ENCODE results near the gene EPHA2.
"Not testable (repeated sequence)": the region's sequence is repeated elsewhere in the genome, so short reads cannot be mapped to it uniquely, and the experiment has no call there.

The EPHA2 gene

DNA sequence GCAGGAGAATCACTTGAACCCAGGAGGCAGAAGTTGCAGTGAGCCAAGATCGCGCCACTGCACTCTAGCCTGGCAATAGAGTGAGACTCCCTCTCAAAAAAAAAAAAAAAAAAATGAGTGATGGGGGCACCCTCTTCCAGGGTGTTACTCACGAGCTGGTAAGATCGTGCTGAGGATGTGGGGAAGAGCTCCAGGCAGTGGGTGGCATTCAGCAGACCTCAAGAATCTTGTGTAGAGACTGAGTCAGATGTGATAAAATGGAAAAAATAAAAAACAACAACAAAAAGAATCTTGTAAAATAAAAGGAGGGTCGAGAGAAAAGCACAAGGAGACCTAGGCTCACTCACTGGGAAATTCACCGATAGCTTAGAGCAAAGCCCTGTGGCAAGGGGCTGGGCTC is 38.5 kb downstream of the EPHA2 start:
- no peak for FAIRE-seq

DNA sequence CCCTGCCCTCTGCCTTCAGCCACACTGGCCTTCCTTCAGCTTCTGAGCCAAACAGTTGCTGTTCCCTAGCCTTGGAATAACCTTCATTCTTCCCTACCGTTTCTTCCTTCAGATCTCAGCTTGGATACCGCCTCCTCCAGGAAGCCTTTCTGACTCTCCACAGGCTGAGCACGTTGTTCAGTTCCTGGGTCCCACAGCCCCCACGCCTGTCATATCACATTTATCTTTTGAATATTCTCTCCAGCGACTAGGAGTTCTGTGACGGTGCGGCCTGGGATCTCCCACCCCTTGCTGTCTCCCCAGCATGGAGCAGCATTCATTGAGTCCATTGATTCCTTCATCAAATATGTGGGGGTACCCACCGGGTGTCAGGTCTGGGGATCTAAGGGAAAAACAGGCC is 39.2 kb downstream of the EPHA2 start:
- FAIRE-seq: no peak

DNA sequence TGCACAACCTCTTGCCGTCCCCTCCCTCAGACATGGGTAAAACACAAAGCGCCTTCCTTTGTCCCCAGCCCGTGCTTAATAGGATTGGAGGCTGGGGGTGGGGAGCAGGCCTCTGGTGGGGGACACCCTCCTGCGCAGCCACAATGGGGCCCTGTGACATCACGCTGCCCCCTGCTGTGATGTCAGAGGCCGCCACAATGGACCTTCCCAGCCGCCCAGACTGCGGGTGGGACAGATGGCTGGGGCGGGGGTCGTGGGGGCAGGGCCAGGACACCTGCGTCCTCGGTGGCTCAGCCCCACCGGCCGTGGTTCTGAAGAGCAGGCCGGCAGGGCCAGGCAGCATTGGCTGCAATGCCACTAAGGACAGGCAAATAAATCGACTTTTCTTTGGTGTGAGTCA is 39.9 kb downstream of the EPHA2 start:
- FAIRE-seq: no peak

DNA sequence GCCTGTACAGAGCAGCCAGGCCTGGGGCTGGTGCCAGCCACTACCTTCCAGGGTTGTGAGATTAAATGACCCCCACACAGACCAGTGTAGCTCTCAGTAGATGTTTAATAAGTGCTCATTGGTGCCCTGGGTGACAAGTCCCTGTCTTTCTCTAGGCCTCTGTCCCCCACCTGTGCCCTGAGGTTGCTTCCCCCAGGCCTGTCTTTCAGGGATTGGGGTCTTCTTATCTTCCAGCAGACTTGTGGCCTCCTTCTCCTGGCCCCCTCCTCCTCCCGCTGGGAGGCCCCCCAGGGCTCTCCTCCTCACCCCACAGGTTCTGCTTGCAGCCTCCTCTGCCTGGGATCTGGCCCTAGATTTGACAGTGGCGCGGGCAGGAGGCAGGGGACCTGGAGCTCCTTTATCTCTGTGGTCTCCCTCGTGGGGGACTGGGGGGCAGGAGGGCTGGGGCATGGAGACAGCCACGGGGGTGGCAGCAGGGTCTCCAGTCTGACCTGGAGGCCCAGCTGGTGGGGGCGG is 40.3 kb downstream of the EPHA2 start:
- no peak for FAIRE-seq

DNA sequence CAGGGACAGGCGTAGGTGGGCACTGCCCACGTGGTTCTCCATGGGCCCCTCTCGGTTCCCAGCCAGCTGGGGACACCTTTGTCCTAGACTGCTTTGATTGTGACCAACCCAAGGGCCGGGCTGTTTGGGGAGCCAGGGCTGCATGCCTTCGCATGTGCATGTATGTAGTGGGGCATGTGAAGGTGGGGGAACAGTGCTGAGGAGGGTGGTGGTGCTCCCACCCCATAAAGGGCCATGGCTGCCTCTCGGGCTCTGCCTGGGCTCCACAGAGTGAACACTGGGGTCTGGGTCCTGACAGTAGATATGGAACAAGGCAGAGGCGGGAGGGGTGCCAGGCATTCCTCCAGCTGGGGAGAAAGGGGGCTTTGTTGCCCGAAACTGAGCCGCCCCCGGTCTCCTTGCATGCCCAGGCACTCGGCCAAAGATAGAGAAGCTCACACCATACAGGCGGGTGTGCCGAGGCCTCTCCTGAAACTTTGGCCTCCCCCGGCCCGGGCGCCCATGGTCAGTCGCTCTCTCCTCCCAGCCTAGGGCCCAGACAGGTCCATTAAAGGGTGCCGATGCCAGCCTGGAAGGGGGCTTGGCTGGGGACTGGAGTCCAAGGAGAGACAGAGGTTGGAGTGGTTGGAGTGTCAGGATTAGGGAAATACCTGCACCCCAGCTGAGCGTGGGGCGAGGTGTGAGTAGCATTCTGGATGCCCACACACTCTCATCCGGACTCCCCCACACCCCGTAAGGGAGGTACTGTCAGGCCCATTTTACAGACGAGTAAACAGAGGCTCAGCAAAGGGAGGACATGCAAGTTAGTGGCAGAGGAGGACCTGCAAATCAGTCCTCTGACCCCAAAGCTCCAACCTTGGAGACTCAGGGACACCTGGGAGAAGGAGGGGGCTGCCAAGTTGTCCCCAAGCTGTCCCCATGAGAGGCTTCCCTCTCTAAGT is 41.1 kb downstream of the EPHA2 start:
- FAIRE-seq: no peak

DNA sequence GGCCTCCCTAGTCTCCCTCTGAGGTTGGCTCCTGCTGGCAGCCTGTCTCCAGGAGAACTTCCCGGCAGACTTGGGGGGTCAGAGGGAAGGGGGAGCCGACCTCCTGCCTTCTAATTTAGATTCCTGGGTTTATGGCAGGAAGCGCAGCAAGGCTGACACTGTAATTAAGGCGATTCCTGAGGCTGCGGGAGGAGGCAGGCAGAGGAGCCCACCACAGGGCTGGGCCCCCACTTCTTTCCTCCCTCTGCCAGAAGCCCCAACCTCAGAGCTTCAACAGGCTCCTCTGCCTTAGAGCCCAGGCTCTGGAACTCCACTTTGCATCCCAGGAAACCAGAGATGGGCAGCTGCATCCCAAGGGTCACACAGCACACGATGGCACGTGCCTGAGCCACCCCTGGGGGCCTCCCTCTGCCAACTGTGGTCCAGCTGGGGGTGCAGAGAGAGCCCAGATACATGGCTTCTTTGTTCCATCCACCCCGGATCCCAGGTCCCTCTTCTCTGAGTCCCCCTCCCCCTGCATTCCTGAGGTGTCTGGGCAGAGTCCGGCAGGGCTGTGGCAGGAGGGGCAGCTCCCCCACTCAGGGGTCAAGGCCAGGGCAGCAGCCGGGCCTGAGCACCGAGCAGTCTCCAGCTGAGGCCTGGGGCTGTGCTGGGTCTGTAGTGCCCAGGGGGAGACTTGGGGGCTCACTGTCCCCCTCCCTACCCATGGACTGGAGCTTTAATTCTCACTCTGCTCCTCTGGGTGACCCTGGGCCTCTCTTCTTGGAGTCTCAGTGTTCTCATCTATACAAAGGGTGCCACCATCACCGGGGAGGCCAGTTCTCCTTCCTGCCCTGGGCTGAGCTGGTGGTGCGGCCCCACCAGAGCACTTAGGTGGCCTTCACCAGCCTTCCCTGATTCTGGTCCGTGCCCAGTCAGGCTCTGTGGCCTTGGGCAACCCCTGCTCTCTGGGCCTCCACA is 43.0 kb downstream of the EPHA2 start:
- FAIRE-seq: no peak

DNA sequence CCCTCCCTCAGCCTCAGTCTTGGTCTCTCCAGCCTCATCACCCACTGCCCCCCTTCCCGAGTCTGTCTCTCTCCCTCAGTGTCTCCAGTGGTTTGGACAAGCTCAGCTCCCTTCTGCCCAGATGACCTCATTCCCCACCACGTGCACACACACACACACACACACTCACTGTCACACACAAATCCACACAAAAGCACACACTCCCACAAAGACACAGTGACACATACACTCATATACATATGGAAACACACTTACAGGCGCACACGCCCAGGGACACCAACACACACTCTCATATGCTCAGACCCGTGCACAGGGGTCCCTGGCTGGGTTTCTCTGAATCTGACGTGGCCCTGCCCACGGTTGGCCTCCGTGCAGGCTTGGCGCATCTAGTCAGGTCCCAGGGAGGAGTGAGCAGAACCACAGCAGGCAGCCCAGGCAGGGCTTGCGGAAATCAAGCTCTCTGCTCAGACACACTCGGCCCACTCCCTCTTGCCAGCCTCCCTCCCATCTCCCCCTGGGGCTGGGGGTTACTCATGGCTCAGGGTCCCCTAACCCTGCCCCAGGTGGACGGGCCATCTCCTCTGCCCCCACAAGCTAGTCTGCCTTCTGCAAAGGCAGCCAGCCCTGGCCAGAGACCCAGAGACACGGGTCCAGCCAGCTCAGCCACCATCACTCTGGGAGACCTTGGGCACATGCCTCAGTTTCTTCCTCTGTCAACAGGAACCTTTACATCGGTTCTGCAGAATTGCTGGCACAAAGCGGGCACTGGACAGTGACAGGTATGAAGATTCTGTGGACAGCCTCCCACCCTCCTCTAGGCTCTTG is 43.9 kb downstream of the EPHA2 start:
- FAIRE-seq: no peak

DNA sequence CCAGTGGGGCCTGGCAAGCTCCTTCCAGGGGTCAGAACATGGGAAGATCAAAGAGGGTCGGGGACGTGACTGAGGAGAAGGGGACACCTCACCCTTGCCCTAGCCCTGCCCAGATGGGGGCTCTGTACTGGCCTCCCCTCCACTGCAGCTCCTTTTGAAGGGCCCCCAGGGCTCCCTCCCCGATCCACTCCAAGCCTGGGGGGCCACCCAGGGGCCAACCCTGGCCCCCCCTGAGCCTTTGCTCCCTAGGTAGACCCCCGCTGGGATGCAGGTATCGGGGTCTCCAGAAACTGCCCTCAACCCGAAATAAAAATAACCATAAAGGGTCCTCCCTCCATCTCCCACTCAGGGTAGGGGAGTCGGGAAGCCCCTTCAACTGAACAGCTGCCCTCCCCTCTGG is 45.0 kb downstream of the EPHA2 start:
- FAIRE-seq: no peak

DNA sequence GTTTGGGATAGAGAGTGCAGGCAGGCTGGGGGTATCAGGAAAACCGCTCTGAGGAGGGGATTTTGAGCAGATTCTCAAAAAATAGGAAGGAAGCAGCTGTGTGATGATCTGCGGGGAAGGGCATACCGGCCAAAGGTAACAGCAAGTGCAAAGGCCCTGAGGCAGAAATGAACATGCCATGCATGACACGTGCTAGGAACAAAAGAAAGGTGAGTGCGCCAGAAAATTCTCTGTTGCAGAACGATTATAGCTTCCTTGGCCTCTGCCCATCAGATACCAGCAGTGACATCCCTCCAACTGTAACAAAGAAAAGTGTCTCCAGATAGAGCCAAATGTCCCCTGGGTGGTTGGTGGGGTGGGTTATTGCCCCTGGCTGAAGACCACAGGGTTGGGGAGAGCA is 45.4 kb downstream of the EPHA2 start:
- FAIRE-seq: no peak

DNA sequence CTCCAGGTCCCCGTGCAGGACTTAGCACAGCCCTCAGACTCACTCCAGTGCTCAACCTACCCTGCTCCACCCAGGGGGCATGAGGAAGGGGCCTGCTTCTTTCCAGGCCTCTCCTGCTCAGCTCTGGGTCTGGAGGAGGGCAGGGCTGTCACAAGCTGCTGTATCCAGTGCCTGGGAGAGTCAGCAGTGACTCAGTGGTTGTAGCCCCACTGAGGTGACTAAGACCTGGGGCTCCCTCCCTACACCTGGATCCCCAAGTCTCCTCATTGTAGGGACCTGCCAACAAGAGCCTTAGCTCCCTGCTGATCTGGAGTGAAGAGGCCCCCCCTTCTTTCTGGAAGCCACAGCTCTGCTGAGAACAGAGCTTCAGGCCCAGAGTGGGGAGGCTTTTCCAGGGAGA is 46.3 kb downstream of the EPHA2 start:
- no peak for FAIRE-seq

DNA sequence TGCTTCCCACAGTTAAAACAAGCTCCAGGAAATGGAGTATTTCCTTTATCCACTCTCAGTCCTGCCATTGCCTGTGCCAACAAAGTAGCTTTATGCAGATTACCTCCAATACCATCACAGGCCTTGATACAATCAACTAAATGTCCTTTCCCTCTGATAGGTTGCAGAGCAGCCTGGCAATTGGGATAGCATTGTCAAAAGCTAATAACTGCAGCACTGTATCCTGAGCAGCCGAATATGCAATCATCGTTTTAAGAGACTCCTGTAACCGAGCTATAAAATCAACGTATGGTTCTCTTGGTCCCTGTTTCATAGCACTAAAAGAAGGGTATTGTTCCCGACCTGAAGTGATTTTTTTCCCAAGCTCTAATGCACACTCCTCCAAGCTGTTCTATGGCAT is 48.8 kb downstream of the EPHA2 start:
- FAIRE-seq: not testable (repeated sequence)

DNA sequence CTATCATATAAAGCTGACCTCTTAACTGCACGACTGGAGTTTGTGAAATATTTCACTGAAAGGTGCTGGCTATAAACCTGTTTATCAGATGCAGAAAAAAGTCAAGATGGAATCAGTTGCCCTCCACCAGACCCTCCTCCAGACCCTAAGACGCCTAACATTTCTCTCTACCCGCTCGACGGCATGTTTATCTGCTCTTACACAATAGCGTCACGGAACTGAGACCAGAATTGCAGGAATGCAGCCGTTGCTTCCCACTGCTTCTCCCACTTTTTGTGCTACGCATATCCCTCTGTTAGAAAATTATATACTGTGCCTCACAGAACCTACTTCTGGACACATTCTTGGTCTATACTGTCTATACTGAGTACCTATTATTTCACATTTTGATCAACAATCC is 54.2 kb downstream of the EPHA2 start:
- FAIRE-seq: no peak

DNA sequence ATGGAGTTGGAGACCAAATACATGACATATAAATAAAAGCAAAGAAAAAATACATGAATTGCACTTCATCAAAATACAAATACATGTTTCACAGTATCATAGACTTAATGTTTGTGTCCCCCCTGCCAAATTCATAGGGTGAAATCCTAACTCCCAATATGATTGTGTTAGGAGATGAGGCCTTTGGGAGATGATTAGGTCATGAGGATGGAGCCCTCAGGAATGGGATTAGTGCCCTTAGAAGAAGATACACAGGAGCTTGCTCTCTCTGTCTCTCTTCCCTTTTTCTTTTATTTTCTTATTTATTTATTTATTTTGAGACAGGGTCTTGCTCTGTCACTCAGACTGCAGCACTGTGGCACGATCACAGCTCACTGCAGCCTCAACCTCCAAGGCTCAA is 56.5 kb downstream of the EPHA2 start:
- FAIRE-seq: no peak

DNA sequence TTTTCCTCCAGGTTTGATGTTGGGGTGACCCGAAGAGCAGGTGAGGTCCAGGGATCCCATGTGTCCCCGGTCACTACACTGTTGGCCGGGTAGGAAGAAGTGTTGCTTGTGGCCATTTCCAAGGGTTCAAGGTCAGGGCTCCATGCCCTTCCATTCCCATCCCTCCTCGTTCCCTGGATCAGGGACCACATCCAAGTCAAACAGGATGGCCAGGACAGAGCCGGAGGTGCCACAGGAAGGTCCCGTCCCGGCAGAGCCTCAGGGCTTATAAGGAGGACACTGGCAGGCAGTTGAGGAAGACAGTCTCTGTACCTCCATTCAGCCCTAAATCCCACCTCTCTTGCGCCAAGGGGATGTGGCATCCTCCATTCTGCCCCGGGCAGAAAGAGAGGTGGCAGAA is 60.4 kb downstream of the EPHA2 start:
- no peak for FAIRE-seq

DNA sequence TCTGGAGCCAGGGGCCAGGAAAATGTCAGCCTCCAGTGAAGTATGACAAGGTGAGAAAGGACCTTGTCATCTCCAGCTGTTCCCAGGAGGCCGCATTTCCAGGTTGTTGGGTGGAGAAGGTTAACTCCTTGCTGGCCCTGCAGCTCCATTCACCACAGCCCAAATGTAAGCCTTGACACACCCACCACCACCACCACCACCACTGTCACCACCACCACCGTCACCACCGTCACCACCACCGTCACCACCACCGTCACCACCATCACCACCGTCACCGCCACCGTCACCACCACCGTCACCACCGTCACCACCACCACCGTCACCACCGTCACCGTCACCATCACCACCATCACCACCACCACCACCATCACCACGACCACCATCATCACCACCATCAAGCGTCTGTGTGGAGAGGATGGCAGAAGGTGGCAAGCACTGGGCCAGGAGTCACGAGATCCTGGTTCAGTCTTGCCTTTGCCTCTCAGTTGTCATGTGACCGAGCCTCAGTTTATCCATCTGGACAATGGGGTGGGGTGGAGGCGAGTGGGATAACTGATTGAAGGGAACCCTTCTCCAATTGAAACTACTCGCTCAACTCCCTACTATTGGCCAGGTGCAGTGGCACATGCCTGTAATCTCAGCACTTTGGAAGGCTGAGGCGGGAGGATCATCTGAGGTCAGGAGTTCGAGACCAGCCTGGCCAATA is 61.3 kb downstream of the EPHA2 start:
- FAIRE-seq: no peak

DNA sequence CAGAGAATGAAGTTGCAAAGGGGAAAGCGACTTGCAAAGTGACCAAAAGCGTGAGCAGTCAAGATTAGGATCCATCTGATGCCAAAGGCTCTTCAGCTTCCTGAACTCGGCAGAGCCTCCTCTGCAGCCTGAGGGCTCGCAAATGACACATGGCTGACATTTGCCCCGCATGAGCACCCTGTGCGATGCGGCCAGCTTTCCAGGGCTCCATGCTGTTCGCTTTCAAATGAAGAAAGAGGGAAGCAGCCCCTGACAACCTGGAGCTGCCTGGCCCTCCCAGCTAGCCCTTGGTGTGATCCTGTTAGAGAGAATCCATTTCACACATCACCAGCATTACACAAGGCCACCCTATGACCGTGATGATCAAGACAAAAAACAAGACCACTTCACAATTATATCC is 62.3 kb downstream of the EPHA2 start:
- FAIRE-seq: no peak

DNA sequence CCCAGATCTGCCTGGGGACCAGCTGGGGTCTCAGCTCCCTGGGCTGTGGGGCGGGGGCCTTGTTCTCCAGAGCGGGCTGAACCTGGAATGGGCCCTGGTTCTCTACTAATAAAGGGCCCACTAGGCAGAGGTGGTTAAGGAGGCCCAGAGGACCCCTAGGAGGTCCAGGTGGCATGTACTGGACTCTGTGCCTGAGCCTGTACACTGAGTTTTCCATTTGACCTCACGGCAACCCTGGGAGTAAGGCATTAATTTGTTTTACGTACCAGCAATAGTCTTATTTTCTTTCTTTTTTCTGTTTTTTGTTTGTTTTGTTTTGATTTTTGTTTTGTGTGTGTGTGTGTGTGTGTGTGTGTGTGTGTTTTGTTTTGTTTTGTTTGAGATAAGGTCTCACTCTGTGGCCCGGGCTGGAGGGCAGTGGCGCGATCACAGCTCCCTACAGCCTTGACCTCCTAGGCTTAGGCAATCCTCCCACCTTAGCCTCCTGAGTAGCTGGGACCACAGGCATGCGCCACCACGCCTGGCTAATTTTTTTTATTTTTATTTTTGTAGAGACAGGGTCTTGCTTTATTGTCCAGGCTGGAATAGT is 62.9 kb downstream of the EPHA2 start:
- FAIRE-seq: no peak

DNA sequence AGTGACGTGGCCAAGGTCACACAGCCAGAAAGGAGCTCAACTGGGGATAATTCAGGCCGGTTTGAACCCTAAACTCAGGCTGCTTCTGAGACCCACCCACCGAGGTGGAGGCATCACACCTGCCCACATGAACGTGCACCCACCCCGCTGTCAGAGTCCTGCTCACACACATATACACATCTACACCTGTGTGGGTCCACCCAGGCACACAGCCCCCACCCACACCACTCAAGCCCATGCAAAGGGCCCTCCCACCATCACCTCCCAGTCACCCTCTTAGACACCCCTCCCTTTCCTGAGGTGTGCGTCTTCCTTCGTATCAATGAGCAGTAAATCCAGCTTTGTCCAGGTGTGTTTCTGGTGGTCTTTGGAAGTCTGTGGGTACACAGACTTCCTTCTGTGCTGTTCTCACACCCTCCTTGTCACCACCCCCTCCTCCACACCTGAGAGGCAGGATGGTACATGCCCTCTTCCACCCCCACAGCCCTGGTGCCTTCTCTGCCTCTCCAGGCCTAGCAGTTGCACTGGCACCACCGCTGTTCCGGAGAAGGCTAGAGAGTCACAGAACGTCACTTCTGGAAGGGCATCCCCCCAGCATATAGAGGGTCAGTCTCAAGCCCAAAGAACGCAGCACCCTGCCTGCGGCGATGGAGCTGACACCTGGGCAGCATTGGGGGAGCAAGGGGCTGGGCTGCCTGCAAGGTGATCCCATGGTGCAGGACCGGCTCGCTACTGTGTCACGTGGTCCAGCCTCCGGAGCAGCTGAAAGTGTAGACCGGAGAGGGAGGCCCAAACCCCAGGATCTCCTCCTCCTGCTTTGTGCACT is 63.6 kb downstream of the EPHA2 start:
- FAIRE-seq: no peak

DNA sequence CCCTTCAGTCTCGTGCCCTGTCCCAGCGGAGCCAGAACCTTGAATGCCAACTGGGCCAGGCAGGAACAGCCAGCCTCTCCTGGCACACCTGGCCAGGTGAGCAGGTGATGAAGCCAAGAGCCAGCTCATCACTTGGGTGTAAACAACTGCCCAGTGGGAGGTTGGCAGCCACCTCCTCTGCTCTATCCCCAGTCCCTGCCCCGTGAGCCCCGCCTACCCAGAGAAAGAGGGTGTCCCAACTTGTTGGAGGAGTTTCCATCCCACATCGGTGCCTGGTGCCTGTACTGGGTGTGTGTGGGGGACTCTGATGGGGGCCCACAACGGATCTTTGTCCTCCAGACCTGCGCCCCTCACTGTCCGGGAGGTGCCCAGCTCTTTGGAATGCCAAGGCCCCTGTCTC is 64.6 kb downstream of the EPHA2 start:
- FAIRE-seq: no peak

DNA sequence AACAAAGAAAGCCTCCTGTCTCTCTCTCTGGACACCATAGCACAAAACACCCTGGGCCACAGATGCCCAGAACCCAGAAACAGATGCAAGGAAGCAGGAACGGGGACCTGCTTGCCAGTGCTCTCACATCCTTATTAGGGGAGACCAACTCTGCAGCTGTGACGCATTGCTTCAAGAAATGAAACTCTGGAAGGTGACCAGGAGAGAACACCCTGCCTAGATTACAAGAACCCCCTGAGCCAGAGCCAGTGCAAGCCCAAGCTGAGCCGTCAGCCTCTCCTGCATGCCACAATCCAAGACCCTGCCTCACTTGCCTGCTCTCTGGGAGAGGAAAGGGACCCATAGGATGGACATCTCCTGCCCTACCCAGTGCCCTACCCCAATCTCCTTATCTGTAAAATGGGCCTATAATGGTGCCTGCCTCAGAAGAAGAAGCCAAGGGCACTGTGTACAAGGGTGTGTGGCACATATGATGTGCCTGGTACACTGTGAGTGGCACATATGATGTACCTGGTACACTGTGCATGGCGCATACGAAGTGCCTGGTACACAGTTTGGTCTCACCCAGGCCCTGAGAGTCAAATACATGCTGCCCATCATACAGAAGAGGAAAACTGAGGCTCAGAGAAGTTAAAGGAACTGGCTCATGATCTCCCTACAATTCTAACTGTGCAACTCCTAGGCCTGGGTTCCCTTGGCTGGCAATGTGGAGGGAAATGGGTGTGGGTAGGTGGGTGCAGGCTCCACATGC is 65.6 kb downstream of the EPHA2 start:
- no peak for FAIRE-seq

Data from endometrium (tissue), 2 donors.